ENCODE data around the gene AMHR2.
A peak's percentile ranks its signal among the peaks of the same experiment; 100 is the strongest.

Gene AMHR2

DNA sequence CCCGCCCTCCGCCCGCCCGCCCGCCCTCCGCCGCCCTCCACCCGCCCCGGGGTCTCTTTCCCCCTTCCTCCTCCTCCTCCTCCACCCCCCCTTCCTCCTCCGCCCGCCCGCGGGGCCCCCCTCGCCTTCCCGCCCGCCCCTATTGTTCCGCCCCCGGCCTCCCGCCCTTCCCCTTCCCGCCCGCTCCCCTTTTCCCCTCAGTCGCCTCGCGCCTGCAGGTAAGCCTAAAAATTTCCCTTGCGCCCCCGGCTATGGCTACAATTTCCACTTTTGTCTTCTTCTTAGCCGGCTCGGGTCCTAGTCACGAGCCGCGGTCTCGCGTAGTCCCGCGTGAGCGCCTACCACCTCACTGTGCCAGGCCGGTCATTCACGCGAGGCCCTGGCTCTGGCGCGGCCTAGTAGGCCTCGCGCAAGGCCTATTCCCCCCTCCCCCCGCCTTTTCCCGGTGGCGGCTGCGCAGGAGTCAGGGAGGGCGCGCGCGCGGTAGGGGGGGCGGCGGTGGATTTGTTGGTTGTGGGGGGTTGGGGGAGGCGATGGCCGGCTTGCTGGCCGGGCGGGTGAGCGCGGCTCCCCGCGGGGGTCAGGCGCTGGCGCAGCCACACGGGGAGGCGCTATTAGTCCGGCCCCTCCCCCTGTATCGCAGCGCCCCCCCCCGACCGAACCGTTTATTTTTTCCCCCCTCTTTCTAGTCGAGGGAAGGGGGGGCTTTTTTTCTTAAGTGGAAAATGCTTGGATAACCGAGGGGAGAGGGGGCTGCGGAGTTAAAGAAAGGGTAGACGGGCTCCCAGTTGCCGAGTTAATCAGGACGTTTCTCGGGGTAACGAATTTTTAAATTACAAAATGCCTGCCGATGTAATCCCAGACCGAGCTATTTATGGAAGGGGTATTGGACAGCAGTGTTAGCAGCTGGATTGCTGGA lies 28.8 kb downstream of the AMHR2 start:
- Histone ChIP-seq H3K9ac (ENCODE audit: low read depth, low read length) (peak overlapping the region; percentile 87), H3K27ac (ENCODE audit: low read length) (peak overlapping the region; percentile 99), H3K36me3 (ENCODE audit: insufficient read depth, low read length) (peaks cover 49% of the 10 kb centered on the region), H3K27me3 (ENCODE audit: insufficient read depth, low read length, poor library complexity) (no peaks in the 10 kb centered on the region), H3K4me2 (ENCODE audit: insufficient read depth, low read length) (peak overlapping the region; percentile 69), H3K9me3 (ENCODE audit: insufficient read depth, low read length, severe bottlenecking) (no peaks in the 10 kb centered on the region), H2AFZ (ENCODE audit: low read depth, low read length) (peak overlapping the region; percentile 67), H3K4me3 (ENCODE audit: low read depth in 1 of 2, low read length in 2 of 2) (peak overlapping the region; percentile 77 to 79), H4K20me1 (ENCODE audit: insufficient read depth, low read length) (peaks cover 47% of the 10 kb centered on the region), H3K4me1 (ENCODE audit: insufficient read depth, low read length) (peaks cover 46% of the 10 kb centered on the region), H3K79me2 (ENCODE audit: insufficient read depth, low read length) (peaks cover 58% of the 10 kb centered on the region)
- DNase-seq (peak; percentile 85), ATAC-seq (ENCODE audit: insufficient read depth, low read depth) (peak; percentile 39)
- TF ChIP-seq, protein P1, sequence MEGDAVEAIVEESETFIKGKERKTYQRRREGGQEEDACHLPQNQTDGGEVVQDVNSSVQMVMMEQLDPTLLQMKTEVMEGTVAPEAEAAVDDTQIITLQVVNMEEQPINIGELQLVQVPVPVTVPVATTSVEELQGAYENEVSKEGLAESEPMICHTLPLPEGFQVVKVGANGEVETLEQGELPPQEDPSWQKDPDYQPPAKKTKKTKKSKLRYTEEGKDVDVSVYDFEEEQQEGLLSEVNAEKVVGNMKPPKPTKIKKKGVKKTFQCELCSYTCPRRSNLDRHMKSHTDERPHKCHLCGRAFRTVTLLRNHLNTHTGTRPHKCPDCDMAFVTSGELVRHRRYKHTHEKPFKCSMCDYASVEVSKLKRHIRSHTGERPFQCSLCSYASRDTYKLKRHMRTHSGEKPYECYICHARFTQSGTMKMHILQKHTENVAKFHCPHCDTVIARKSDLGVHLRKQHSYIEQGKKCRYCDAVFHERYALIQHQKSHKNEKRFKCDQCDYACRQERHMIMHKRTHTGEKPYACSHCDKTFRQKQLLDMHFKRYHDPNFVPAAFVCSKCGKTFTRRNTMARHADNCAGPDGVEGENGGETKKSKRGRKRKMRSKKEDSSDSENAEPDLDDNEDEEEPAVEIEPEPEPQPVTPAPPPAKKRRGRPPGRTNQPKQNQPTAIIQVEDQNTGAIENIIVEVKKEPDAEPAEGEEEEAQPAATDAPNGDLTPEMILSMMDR (IDR thresholded peaks at IDR 0.05; ENCODE audit: borderline replicate concordance, extremely low read depth, low read length, poor library complexity, severe bottlenecking): peak; percentile 53
- no peak for TF ChIP-seq EZH2 (IDR thresholded peaks at IDR 0.05; ENCODE audit: borderline replicate concordance, low read depth, low read length, severe bottlenecking)

DNA sequence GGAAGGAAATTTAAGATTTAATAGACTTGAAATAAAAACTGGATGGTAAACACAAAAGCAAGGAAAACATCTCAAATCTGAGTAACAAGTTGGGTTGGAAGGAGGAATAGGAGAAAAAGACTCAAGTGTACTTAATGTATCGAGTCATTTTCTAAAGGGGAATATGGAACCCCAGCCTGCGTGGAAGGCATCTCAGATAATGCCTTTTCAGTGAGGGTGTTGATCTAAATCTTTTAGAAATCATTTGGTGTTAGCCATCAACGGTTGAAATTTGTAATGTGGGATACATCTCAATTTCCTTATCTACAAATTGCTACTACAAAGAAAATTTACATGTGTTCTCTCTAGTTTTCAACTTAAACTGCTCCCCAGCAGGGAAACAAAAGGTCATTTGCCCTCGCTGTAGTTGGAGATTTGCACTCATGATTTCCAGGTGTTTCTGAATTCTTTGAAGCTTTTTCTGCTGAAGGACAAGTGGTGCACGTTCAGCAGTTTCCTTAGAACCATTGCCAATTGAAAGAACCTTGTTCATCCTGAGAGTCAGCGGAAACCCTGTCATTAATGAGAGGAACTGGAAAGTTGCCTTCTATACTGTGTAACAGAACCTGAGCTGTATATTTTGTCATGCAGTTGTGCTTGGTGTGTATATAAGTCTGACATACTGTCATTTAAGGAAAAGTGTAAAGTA lies 30.4 kb downstream of the AMHR2 start:
- TF ChIP-seq, protein P1 (IDR thresholded peaks at IDR 0.05; ENCODE audit: borderline replicate concordance, extremely low read depth, low read length, poor library complexity, severe bottlenecking): no peak
- H3K36me3 ChIP-seq (ENCODE audit: insufficient read depth, low read length): peaks cover 63% of the 10 kb centered on the region
- H3K9ac ChIP-seq (ENCODE audit: low read depth, low read length): peak overlapping the region; percentile 87
- H3K79me2 ChIP-seq (ENCODE audit: insufficient read depth, low read length): peaks cover 75% of the 10 kb centered on the region
- no peaks in the 10 kb centered on the region for H3K9me3 ChIP-seq (ENCODE audit: insufficient read depth, low read length, severe bottlenecking)
- no peak overlapping the region for H2AFZ ChIP-seq (ENCODE audit: low read depth, low read length)
- DNase-seq: no peak
- H3K4me2 ChIP-seq (ENCODE audit: insufficient read depth, low read length): peak overlapping the region; percentile 69
- H3K4me1 ChIP-seq (ENCODE audit: insufficient read depth, low read length): peaks cover 46% of the 10 kb centered on the region
- H3K27ac ChIP-seq (ENCODE audit: low read length): peak overlapping the region; percentile 99; the same call in 1 of the 2 replicates
- ATAC-seq (ENCODE audit: insufficient read depth, low read depth): no peak
- H3K27me3 ChIP-seq (ENCODE audit: insufficient read depth, low read length, poor library complexity): no peaks in the 10 kb centered on the region
- H3K4me3 ChIP-seq (ENCODE audit: low read depth in 1 of 2, low read length in 2 of 2): peak overlapping the region; percentile 77 to 79; a peak in 2 of 4 replicates
- H4K20me1 ChIP-seq (ENCODE audit: insufficient read depth, low read length): peaks cover 63% of the 10 kb centered on the region

DNA sequence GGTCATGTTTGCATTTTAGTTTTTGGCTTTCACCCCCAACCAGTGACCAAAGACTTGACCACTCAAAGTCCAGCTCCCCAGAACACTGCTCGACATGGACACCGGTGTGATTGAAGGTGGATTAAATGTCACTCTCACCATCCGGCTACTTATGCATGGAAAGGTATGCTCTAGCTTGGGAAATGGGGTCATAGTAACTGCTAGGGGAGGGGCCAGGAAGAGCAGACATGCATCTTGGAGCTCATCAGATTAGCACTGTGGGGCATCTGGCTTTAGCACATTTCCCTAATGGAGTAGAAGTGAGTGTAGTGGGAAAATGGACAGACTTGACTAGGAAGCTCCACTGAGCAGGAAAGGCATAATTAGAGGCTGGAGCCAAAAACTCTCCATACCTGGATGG lies 31.1 kb downstream of the AMHR2 start:
- Histone ChIP-seq H3K9ac (ENCODE audit: low read depth, low read length) (no peak overlapping the region; the same call in 1 of the 2 replicates), H3K4me1 (ENCODE audit: insufficient read depth, low read length) (peaks cover 46% of the 10 kb centered on the region), H3K4me2 (ENCODE audit: insufficient read depth, low read length) (peak overlapping the region; percentile 69; the same call in 1 of the 2 replicates), H4K20me1 (ENCODE audit: insufficient read depth, low read length) (peaks cover 67% of the 10 kb centered on the region), H3K9me3 (ENCODE audit: insufficient read depth, low read length, severe bottlenecking) (no peaks in the 10 kb centered on the region), H2AFZ (ENCODE audit: low read depth, low read length) (no peak overlapping the region), H3K27ac (ENCODE audit: low read length) (no peak overlapping the region), H3K79me2 (ENCODE audit: insufficient read depth, low read length) (peaks cover 81% of the 10 kb centered on the region), H3K36me3 (ENCODE audit: insufficient read depth, low read length) (peaks cover 69% of the 10 kb centered on the region), H3K27me3 (ENCODE audit: insufficient read depth, low read length, poor library complexity) (no peaks in the 10 kb centered on the region), H3K4me3 (ENCODE audit: low read depth in 1 of 2, low read length in 2 of 2) (peak overlapping the region in 1 of 2 experiments; percentile 4; a peak in 1 of 4 replicates)
- TF ChIP-seq EZH2 (IDR thresholded peaks at IDR 0.05; ENCODE audit: borderline replicate concordance, low read depth, low read length, severe bottlenecking): no peak
- TF ChIP-seq, protein P1 (IDR thresholded peaks at IDR 0.05; ENCODE audit: borderline replicate concordance, extremely low read depth, low read length, poor library complexity, severe bottlenecking): no peak
- DNase-seq: no peak
- no peak for ATAC-seq (ENCODE audit: insufficient read depth, low read depth)
